ENCODE measurements around the gene CMBL.
"Not testable (repeated sequence)": the region's sequence is repeated elsewhere in the genome, so short reads cannot be mapped to it uniquely, and the experiment has no call there.

Gene CMBL

DNA sequence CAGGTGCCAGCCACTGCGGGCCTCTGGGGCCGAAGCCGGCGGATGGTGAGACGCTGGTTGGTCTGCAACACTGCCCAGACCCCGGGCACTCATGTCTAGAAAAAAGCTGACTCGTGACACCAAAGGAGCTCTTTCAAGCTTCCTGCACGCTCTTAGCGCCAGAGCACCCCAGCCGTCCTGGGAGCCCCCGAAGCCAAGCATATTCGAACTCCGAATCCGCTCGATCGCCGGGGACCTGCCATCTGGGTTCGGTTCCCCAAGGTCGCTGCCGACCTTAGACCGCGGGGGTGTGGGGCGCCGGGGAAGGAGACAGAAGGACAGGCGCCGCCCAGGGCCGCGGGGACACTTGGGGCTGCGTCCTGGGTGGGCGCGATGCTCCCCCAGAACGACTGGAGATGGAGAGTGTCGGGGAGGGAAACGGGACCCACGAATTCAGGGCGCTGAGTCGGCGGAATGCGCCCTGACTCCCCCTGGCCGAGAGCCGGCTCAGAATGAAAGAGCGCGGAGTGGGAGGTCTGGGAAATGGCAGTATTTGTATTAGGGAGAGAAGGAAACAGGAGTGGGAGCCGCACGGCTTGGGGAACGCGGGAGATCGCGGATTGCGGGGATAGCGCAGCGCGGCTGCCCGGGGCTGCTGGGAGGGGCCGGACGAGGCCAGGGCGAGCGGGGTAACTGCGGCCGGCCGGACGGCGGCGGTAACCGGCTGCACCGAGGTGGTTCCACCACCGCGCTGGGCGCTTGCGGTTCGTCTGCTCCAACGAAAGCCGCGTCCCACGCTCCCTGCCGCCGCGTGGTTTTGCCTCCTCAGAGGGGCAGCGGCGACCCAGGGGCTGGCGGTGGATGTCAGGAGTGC lies 25.7 kb upstream of the CMBL start:
- no peak for DNase-seq

DNA sequence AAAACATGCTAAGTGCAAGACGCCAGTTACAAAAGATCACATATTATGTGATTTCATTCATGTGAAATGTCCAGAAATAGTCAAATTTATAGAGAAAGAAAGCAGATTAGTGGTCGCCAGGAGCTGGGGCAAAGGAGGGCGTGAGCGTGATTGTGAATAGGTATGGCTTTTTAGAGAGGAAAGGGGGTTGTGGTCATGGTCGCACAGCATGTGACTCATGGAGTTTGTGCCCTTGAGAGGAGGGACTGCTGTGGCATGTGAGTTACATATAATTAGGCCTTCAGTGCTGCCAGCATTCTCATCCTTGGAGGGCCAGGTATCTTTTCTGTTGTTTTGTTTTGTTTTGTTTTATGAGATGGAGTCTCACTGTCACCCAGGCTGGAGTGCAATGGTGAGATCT lies 24.6 kb upstream of the CMBL start:
- DNase-seq: no peak

- no peak for DNase-seq
Measured at GRCh38 chr5:10331341-10331796, 23.7 kb upstream of the CMBL start.

GRCh38 chr5:10330511-10331230 lies 23.0 kb upstream of the CMBL start:
- no peak for DNase-seq

GRCh38 chr5:10329820-10330481 lies 22.2 kb upstream of the CMBL start:
- DNase-seq: no peak

DNA sequence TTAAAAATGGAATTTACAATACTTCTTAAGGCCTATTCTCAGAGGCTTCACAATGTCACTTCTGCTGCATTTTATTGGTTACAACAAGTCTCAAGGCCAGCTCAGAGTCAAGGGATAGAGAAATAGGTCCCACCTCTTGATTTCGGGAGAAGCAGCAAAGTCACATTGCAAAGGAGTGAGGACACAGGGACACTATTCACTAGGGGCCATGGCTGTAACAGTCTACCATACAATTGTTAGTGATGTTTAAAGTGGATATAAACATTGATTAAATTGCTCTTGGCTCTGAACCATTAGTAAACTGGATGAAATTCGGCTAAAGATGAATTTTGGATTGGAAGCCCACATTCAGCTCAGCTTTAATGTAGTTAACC lies 21.7 kb upstream of the CMBL start:
- DNase-seq: no peak

DNA sequence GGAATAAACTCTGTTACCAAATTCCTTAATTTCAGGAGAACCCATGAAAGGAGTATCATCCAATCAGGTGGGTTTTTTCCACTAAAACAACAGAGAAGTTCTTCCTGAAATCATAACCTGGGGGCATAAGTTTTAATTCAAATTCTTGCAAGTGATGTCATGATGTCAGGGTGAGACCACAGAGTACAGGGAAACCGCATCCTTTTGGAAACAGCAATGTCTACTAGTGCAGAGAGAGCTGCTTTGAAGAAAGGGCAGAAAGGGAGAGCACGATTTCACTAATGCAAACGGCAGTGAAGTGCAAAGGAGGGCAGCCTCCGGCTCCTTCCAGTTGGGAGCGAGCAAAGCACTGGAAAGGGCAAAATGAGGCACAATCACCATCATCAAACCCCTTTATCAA lies 20.6 kb upstream of the CMBL start:
- no peak for DNase-seq

DNA sequence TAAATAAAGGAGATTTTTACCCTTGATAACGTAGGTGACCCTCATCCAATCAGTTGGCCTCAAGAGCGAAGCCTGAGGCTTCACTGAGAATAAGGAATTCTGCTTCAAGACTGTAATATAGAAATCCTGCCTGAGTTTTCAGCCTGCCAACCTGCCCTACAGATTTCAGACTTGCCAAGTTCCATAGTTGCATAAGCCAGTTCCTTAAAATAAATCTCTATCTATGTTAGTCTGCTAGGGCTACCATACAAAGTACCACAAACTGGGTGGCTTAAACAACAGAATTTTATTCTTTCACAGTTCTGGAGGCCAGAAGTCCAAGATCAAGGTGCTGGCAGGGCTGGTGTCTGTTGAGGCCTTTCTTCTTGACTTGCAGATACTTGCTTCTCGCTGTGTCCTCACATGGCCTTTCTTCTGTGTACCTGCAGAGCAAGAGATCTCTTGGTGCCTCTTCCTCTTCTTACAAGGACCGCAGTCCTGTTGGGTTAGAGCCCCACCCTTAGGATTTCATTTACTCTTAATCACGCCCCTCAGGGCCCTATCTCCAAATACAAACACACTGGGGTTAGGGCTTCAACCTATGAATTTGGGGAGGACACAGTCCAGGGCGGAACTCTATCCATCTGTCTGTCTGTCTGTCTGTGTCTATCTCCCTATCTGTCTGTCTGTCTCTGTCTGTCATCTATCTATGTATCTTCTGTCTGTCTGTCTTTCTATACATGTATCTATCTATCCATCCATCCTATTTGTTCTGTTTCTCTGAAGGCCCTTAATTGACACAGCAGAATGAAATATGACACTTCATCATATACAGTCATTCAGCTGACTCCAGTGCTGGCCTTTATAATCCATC lies 17.0 kb upstream of the CMBL start:
- no peak for DNase-seq

GRCh38 chr5:10323588-10324488 lies 16.1 kb upstream of the CMBL start:
- no peak for DNase-seq

GRCh38 chr5:10321882-10322281 lies 14.2 kb upstream of the CMBL start:
- no peak for DNase-seq

- no peak for DNase-seq
Measured at GRCh38 chr5:10320793-10321192, 13.1 kb upstream of the CMBL start.

DNA sequence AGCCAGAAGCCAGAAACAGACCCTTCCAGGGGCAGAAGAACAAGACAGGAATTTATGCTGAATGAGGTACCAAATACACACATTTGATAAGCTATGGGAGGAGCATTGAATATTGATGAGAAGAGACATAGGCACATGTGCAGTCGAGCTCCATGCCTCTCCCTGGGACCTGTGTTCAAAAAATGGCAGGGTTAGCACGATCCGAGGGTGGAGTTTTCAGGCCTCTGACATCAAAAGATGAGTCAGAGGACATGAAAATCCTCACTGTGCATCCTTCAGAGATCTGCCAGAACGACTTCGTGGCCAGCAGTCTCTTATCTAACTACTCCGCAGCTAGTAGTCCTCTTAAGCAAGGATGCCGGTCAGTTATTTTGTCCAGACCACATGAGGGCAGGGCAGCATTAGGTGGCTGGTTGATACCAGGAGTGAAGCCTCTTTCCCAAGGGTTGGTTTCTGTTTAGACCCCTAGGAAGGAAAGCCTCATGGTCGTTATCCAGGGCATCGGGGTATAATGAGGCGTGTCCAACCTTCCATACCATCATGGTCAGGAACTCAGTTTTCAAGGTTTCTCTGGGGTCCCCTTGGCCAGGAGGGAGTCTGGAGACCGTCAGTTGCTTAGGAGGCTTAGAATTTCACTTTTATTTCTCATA lies 11.6 kb upstream of the CMBL start:
- DNase-seq: no peak

DNA sequence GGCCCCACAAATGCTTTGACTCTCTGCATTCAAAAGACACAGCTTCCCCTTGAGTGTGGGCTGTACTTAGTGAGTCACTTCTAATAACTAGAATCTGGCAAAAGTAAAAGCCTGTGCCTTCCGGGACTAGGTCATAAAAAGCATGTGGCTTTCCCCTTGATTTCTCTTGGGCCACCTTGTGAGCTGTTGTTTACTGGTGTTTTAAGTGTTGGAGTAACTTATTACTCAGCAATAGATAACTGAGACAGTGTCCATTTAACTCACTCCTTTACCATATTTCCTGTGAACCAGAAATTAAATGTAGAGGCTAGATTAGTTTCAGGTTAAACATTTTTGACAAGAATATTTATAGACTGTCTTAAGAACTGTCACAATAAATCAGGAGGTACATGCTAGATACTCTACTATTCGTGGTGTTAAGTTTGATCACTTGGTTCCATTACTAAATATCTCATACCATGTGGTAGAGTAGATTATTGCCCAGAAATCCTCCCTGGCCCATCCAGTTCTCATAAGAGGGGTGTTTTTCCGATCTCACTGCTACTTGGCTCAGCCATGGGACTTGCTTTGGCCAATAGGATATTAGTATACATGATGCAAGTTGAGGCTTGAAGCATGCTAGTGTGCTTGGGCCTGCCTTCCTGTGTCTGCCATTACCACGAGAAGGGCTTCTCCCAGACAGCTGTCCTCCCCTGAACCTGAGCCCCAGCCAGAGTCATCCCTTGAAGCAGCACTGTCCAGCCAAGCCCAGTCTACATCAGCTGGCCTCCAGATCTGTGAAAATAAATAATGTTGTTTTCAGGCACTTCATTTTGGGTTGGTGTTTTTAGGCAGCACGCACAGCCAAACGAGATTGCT lies 10.4 kb upstream of the CMBL start:
- DNase-seq: no peak

GRCh38 chr5:10315824-10316509 lies 8.3 kb upstream of the CMBL start:
- DNase-seq: no peak

GRCh38 chr5:10315201-10315600 lies 7.5 kb upstream of the CMBL start:
- no peak for DNase-seq

- DNase-seq: no peak
Measured at GRCh38 chr5:10311595-10312425, 4.1 kb upstream of the CMBL start.

- DNase-seq: not testable (repeated sequence)
Measured at GRCh38 chr5:10310835-10311570, 3.3 kb upstream of the CMBL start.
